Measurements from ENCODE around the gene RHOT1. TPM values are rescaled to one million over a fixed set of nuclear protein-coding genes. Genes with fewer than 3 reads are reported as not detected.
"Not testable (repeated sequence)": the region's sequence is repeated elsewhere in the genome, so short reads cannot be mapped to it uniquely, and the experiment has no call there.

Gene RHOT1
- total RNA-seq, 1 donor from 2014 or later, result 36.1 TPM

GRCh38 chr17:32117399-32117798 lies 24.9 kb upstream of the RHOT1 start:
- Mint-ChIP-seq H3K4me1 (ENCODE audit: low read depth, unreplicated experiment) (peaks cover 2% of the 10 kb centered on the region), H3K4me3 (ENCODE audit: unreplicated experiment) (no peak overlapping the region)
- TF ChIP-seq CTCF (IDR thresholded peaks at IDR 0.05; ENCODE audit: partially characterized antibody, unreplicated experiment), result no peak

DNA sequence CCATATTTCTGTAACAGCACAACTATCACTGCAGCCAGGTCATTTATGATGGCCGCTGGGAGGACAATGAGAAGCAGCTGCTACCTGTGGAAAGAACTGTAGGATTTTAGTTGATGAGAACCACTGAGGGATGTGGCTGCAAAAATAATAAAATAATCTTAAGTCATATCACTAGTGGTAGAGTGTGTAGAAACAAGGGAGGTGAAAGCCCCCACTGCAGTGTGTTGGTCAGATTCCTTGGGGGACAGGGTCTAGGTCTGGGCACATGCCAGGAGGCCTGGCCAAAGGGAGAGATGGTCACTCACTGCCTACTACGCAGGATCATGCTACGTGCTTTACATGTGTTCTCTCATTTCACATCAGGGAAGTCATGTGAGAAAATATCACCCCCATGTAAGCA lies 24.2 kb upstream of the RHOT1 start:
- not testable (repeated sequence) for H3K4me1 Mint-ChIP-seq (ENCODE audit: low read depth, unreplicated experiment); H3K4me3 Mint-ChIP-seq (ENCODE audit: unreplicated experiment); H3K9me3 Mint-ChIP-seq (ENCODE audit: unreplicated experiment); H3K27me3 Mint-ChIP-seq (ENCODE audit: unreplicated experiment); H3K36me3 Mint-ChIP-seq (ENCODE audit: unreplicated experiment); DNase-seq; H3K27ac Mint-ChIP-seq (ENCODE audit: unreplicated experiment)

More at GRCh38 chr17:32117399-32117798, 24.9 kb upstream of the RHOT1 start:
- no peaks in the 10 kb centered on the region for H3K36me3 Mint-ChIP-seq (ENCODE audit: unreplicated experiment)
- peaks cover 2% of the 10 kb centered on the region for H3K9me3 Mint-ChIP-seq (ENCODE audit: unreplicated experiment)
- DNase-seq, result no peak
- H3K27ac Mint-ChIP-seq (ENCODE audit: unreplicated experiment), result no peak overlapping the region
- H3K27me3 Mint-ChIP-seq (ENCODE audit: unreplicated experiment), result peaks cover 2% of the 10 kb centered on the region

DNA sequence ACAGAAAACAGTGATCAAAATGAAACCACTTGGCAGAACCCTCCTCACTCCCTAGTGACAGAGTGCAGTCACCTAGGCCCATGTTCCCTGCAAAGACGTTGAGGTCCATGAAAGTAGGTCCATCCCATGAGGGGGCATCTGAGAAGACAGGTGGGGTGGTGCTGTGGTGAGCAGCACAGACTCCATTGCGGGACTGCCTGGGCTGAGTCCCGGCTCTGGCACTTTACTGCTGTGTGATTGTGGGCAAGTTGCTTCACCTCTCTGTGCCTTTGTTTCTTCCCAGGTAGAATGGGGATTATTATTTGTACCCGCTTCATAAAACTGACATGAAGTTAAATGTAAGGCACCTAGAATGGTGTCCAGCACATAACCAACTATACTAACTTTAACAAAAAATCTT lies 23.5 kb upstream of the RHOT1 start:
- peaks cover 3% of the 10 kb centered on the region for H3K9me3 Mint-ChIP-seq (ENCODE audit: unreplicated experiment)
- H3K27me3 Mint-ChIP-seq (ENCODE audit: unreplicated experiment), result peaks cover 2% of the 10 kb centered on the region
- no peak overlapping the region for H3K27ac Mint-ChIP-seq (ENCODE audit: unreplicated experiment)
- H3K4me3 Mint-ChIP-seq (ENCODE audit: unreplicated experiment), result no peak overlapping the region
- no peaks in the 10 kb centered on the region for H3K36me3 Mint-ChIP-seq (ENCODE audit: unreplicated experiment)
- peaks cover 2% of the 10 kb centered on the region for H3K4me1 Mint-ChIP-seq (ENCODE audit: low read depth, unreplicated experiment)
- DNase-seq, result no peak
- no peak for TF ChIP-seq CTCF (IDR thresholded peaks at IDR 0.05; ENCODE audit: partially characterized antibody, unreplicated experiment)

- no peak for TF ChIP-seq CTCF (IDR thresholded peaks at IDR 0.05; ENCODE audit: partially characterized antibody, unreplicated experiment)
- no peak overlapping the region for H3K4me3 Mint-ChIP-seq (ENCODE audit: unreplicated experiment)
- peaks cover 3% of the 10 kb centered on the region for H3K9me3 Mint-ChIP-seq (ENCODE audit: unreplicated experiment)
- no peak for DNase-seq
- no peaks in the 10 kb centered on the region for H3K36me3 Mint-ChIP-seq (ENCODE audit: unreplicated experiment)
- peaks cover 2% of the 10 kb centered on the region for H3K27me3 Mint-ChIP-seq (ENCODE audit: unreplicated experiment)
- H3K27ac Mint-ChIP-seq (ENCODE audit: unreplicated experiment), result no peak overlapping the region
- peaks cover 2% of the 10 kb centered on the region for H3K4me1 Mint-ChIP-seq (ENCODE audit: low read depth, unreplicated experiment)
These were observed 22.2 kb upstream of the RHOT1 start for GRCh38 chr17:32120141-32120540.

- H3K4me1 Mint-ChIP-seq (ENCODE audit: low read depth, unreplicated experiment), result peaks cover 7% of the 10 kb centered on the region
- H3K9me3 Mint-ChIP-seq (ENCODE audit: unreplicated experiment), result peaks cover 3% of the 10 kb centered on the region
- no peak overlapping the region for H3K4me3 Mint-ChIP-seq (ENCODE audit: unreplicated experiment)
- peaks cover 2% of the 10 kb centered on the region for H3K27me3 Mint-ChIP-seq (ENCODE audit: unreplicated experiment)
- no peaks in the 10 kb centered on the region for H3K36me3 Mint-ChIP-seq (ENCODE audit: unreplicated experiment)
- no peak for TF ChIP-seq CTCF (IDR thresholded peaks at IDR 0.05; ENCODE audit: partially characterized antibody, unreplicated experiment)
- H3K27ac Mint-ChIP-seq (ENCODE audit: unreplicated experiment), result no peak overlapping the region
- DNase-seq, result no peak
These were observed 21.6 kb upstream of the RHOT1 start for GRCh38 chr17:32120716-32121115.

DNA sequence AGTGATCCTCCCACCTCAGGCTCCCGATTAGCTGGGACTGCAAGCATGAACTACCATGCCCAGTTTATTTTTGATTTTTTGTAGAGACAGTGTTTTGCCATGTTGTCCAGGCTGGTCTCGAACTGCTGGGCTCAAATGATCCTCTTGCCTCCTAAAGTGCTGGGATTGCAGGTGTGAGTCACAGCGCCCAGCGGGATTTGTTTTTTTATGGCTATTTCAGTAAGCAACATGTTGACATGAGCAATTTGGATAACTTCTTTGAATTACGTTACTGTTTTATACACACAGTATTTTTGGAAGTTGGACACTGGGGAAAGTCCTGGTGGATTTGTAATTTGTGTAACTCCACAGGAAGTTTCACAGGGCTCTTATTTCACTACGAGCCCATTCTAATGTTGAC lies 18.5 kb upstream of the RHOT1 start:
- H3K9me3 Mint-ChIP-seq (ENCODE audit: unreplicated experiment), result peaks cover 3% of the 10 kb centered on the region
- peaks cover 2% of the 10 kb centered on the region for H3K27me3 Mint-ChIP-seq (ENCODE audit: unreplicated experiment)
- H3K27ac Mint-ChIP-seq (ENCODE audit: unreplicated experiment), result no peak overlapping the region
- no peak overlapping the region for H3K4me3 Mint-ChIP-seq (ENCODE audit: unreplicated experiment)
- TF ChIP-seq CTCF (IDR thresholded peaks at IDR 0.05; ENCODE audit: partially characterized antibody, unreplicated experiment), result no peak
- H3K36me3 Mint-ChIP-seq (ENCODE audit: unreplicated experiment), result no peaks in the 10 kb centered on the region
- no peak for DNase-seq
- H3K4me1 Mint-ChIP-seq (ENCODE audit: low read depth, unreplicated experiment), result peaks cover 6% of the 10 kb centered on the region

Measured in glutamatergic neuron (in vitro differentiated cells).